Gastrocnemius medialis (tissue), 4 donors: ENCODE data around the gene ENO4.

Experiments used
- POLR2A ChIP-seq, 2 donors: fragments of 450-650 bp; IDR thresholded peaks; one replicate each; pipeline ENCODE4 v1.6.1; 2017; ENCODE audit warnings: antibody characterized with exemption in 2 of 2, mild to moderate bottlenecking in 2 of 2, moderate library complexity in 2 of 2
- TF ChIP-seq, protein P1 (sequence below), 5 experiments: fragments of 450-650 bp in 3 of 5; fragments of 200-600 bp in 2 of 5; sonication (generic) in 2 of 5; IDR thresholded peaks in 4 of 5; conservative IDR thresholded peaks in 1 of 5; 1 replicate in 4 of 5; 2 replicates in 1 of 5; pipeline ENCODE4 v1.5.1; 2016 to 2019; ENCODE audit warnings: antibody characterized with exemption in 5 of 5, mild to moderate bottlenecking in 3 of 5, moderate library complexity in 3 of 5

DNA sequence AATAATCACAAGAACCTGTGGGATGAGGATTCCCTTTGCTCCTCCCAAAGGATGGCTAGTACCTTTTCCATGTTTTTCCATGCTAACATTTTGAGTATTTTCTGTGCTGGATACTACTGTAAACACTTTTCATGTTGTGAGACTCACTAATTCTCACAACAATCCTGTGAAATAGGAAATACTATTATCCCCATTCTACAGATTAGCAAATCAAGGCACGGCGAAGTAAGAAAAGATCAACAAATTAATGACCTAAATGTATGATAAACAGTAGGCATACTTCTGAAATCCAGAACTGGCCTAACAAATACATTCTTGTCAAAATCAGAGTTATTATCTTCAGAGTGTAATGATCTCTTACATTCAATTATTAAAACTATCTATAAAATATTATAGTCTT lies 69.3 kb downstream of the ENO4 start:
- TF ChIP-seq, protein P1, sequence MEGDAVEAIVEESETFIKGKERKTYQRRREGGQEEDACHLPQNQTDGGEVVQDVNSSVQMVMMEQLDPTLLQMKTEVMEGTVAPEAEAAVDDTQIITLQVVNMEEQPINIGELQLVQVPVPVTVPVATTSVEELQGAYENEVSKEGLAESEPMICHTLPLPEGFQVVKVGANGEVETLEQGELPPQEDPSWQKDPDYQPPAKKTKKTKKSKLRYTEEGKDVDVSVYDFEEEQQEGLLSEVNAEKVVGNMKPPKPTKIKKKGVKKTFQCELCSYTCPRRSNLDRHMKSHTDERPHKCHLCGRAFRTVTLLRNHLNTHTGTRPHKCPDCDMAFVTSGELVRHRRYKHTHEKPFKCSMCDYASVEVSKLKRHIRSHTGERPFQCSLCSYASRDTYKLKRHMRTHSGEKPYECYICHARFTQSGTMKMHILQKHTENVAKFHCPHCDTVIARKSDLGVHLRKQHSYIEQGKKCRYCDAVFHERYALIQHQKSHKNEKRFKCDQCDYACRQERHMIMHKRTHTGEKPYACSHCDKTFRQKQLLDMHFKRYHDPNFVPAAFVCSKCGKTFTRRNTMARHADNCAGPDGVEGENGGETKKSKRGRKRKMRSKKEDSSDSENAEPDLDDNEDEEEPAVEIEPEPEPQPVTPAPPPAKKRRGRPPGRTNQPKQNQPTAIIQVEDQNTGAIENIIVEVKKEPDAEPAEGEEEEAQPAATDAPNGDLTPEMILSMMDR (IDR thresholded peaks at IDR 0.05 in 4 of 5, conservative IDR thresholded peaks at IDR 0.05 in 1 of 5): no peak
- no peak for TF ChIP-seq POLR2A (IDR thresholded peaks at IDR 0.05)
